ENCODE measurements around the gene FMO1.

DNA sequence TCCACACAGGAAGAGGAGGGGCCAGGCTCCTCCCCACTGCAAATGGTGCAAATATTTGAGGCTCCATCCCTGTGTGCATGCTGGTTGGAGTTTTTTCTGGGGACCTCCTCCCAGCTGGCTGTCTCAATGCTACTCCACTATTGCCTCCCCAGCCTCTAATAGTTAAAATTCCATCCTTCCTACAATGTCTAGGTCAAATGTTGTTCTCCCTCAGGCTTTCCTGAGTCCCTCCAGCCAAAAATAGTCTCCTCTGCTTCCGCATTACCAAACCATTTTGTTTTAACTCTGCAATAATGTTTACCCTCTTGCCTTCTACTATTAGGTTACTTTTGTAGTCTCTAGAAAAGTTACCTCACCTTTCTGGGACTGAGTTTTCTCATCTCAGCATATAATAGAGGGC, 29.6 kb upstream of the FMO1 start:
- TF ChIP-seq, protein P1, sequence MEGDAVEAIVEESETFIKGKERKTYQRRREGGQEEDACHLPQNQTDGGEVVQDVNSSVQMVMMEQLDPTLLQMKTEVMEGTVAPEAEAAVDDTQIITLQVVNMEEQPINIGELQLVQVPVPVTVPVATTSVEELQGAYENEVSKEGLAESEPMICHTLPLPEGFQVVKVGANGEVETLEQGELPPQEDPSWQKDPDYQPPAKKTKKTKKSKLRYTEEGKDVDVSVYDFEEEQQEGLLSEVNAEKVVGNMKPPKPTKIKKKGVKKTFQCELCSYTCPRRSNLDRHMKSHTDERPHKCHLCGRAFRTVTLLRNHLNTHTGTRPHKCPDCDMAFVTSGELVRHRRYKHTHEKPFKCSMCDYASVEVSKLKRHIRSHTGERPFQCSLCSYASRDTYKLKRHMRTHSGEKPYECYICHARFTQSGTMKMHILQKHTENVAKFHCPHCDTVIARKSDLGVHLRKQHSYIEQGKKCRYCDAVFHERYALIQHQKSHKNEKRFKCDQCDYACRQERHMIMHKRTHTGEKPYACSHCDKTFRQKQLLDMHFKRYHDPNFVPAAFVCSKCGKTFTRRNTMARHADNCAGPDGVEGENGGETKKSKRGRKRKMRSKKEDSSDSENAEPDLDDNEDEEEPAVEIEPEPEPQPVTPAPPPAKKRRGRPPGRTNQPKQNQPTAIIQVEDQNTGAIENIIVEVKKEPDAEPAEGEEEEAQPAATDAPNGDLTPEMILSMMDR (IDR thresholded peaks at IDR 0.05), result no peak
- no peak for TF ChIP-seq ZFX (IDR thresholded peaks at IDR 0.05; ENCODE audit: borderline replicate concordance)

Measured in 22Rv1 (cell line).